Left colon (tissue), 2 donors: ENCODE data around the gene FYB1. TPM values are rescaled to one million over a fixed set of nuclear protein-coding genes. Genes with fewer than 3 reads are reported as not detected.
"Not testable (repeated sequence)": the region's sequence is repeated elsewhere in the genome, so short reads cannot be mapped to it uniquely, and the experiment has no call there.

ENCODE experiments used
- ATAC-seq: fragments of 200-7000 bp; cut with Tn5 transposase; one replicate; pipeline ENCODE4 v1.9.1; 2020; ENCODE audit warnings: mild to moderate bottlenecking, moderate library complexity
- DNase-seq, 2 donors: peaks; one replicate each; pipeline ENCODE4 v3.0.0-alpha.2; 2020
- intact Hi-C, 2 donors: fragments of 100-400 bp; cut with DNase I in 1 of 2; cut with micrococcal nuclease in 1 of 2; formaldehyde crosslinking; loops; one replicate each; pipeline versions ENCODE4 v1.11.2 to v1.14.0; 2022; cut with DNase I, micrococcal nuclease
- long read RNA-seq: library from polyadenylated mRNA; unstranded; transcript quantifications from one replicate; pipeline ENCODE4 v2.0.0, GENCODE V29; 2021
- total RNA-seq, 2 donors: library from RNA; stranded (reverse); fragmentation: NEBNext Ultra II Directional; extraction: Animal tissue kit (Norgen Biotek cat#: 25700); gene quantifications; one replicate each; pipeline ENCODE4 v1.2.1, GENCODE V29; 2021
- donor health status: DM: no; HTN: no; CAD: no.
- donor health status: DM: yes; HTN: yes; CAD: no.

FYB1 gene, protein sequence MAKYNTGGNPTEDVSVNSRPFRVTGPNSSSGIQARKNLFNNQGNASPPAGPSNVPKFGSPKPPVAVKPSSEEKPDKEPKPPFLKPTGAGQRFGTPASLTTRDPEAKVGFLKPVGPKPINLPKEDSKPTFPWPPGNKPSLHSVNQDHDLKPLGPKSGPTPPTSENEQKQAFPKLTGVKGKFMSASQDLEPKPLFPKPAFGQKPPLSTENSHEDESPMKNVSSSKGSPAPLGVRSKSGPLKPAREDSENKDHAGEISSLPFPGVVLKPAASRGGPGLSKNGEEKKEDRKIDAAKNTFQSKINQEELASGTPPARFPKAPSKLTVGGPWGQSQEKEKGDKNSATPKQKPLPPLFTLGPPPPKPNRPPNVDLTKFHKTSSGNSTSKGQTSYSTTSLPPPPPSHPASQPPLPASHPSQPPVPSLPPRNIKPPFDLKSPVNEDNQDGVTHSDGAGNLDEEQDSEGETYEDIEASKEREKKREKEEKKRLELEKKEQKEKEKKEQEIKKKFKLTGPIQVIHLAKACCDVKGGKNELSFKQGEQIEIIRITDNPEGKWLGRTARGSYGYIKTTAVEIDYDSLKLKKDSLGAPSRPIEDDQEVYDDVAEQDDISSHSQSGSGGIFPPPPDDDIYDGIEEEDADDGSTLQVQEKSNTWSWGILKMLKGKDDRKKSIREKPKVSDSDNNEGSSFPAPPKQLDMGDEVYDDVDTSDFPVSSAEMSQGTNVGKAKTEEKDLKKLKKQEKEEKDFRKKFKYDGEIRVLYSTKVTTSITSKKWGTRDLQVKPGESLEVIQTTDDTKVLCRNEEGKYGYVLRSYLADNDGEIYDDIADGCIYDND
- 10 to 100 TPM in 1 of 2 donors, 1 to 10 TPM in 1; 7.3 to 10.8 TPM for total RNA-seq
- long read RNA-seq, partial matches to known transcripts, result 2 of 3 reads
- long read RNA-seq, other reads (novel, unspliced or antisense), result 1 of 3 reads

DNA sequence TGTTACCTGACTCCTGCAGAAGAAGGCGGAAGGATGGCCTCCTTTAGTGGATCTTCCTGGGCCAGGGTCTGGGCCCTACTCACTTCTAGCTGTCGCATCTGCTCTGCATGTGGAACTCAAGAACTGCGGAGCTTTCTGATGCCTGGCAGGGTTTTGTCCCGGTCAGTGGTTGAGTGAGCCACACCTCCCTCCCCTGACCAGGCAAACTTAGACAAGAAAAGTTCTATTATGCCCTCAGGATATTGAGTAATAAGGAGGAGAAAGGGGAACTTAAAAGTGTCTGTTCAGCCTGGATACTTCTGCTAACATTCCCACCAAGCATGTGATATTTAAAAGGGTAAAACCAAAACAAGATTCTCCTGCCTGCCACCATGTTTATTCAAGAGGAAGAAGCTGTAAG is at the start of gene FYB1:
FYB1 (minus strand) TSS at position 127 of the 400 bp plus-strand sequence. CDS start 16,603 bp downstream, outside the sequence.
- DNase-seq, result peak in 1 of 2 donors; percentile 34
- ATAC-seq, result no peak
- intact Hi-C loops, result loop anchor here in 1 of 2 donors (5.0 kb wide), 2 partner anchors 63 to 353 kb away; no protein-coding TSS in a partner anchor

- DNase-seq (no peak), ATAC-seq (no peak)
- intact Hi-C loops, result no loop called here
These were observed 47.8 kb upstream of the FYB1 start for GRCh38 chr5:39267186-39267585.

DNA sequence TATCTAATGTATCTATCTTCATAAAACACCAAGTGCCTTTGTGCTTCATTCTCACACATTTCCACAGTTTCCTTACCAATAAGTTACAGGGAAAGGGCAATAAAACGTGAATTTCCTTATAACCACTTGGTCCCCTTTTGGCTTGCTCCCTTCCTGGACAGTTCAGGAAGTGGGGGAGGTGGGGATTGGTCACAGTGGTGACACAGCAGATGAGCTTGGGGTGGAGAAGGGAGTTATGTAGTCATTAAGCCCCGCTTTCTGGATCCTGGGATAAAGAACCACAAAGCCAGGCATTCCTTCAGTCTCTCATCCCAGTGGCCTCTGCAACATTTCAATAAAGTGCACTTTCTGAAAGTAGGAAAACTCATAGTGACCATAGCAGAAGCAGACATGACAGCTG is 47.1 kb upstream of the FYB1 start:
- intact Hi-C loops, result no loop called here
- ATAC-seq (peak; percentile 79), DNase-seq (peak in 1 of 2 donors; percentile 32)

DNA sequence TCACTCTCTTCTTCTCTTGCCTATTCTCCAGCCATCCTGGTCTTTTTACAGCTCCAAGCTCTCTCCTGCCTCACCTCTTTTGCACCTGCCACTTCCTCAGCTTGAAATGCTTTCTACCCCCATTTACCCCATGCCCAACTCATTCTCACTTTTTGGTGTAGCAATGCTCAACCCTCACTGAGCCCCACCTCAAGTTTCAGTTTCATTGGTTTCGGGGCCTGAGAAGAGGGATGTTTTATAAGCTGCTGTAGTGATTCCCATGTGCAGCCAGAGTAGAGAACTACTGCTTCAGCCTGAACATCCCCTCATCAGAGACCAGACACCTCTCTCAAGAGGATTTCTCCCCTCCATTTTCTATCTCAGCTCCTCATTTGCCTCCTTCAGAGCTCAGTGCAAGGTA is 45.2 kb upstream of the FYB1 start:
- DNase-seq, result no peak
- no peak for ATAC-seq
- intact Hi-C loops, result no loop called here

GRCh38 chr5:39262981-39263380 is 43.6 kb upstream of the FYB1 start:
- intact Hi-C loops, result no loop called here
- no peak for ATAC-seq
- DNase-seq, result no peak

- intact Hi-C loops, result no loop called here
- no peak for DNase-seq
- peak; percentile 42 for ATAC-seq
These were observed 40.7 kb upstream of the FYB1 start for GRCh38 chr5:39260095-39260494.

- DNase-seq (no peak), ATAC-seq (no peak)
- intact Hi-C loops, result no loop called here
These were observed 38.2 kb upstream of the FYB1 start for GRCh38 chr5:39257554-39257953.

DNA sequence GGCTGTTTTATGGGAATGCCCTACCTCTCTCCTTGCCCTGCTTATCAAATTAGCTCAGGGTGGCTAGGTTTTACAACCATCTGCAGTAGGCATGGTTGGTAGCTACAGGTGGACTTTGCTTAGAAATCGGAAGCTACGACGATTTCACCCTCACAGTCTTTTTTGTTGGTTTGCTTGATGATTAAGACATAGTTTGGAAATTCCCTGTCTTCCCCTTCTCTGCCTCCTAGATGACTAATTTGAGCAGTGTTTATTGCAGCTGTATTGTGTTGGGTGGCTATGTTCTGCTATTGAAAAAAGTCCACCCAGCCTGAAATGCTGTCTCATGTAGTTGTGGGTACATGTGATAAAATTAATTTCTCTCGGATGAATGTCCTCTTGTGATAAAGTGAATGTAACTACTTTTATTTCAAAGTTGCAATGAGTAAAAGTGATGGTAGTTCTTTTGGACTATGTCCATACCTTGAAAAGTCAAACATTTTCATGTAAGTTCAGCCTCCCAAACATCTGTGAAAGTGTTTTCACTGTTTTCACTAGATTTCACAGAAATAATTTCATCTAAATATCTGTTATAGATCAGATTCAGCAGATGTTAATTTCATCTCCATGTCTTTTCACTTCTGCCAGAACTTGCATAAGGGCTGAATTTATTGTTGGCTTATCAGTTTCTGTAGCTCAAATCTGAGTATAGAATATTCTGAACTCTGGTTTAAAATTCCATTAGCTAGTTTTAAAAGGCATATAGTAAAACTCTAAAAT is 37.3 kb upstream of the FYB1 start:
- intact Hi-C loops, result no loop called here
- DNase-seq (no peak), ATAC-seq (peak; percentile 97)

DNA sequence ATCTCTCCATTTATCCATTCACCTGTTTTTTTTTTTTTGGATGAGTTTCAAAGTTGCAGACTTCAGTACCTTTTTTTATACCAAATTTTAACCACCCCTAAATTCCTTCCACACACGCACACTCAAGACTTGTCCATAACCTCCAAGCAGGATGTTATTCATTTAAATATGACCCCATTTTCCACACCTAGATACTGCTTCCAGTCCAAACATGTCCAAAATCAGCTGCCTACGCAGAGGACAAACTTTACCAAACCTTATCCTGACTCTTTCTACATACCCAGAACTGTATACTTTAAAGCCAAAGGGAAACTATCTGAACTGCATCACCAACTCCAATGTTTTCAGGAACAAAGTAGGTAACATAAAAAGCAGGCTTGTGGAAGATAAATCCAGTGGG is 36.0 kb upstream of the FYB1 start:
- intact Hi-C loops, result no loop called here
- no peak for DNase-seq
- no peak for ATAC-seq

- DNase-seq (no peak), ATAC-seq (no peak)
- intact Hi-C loops, result no loop called here
These were observed 35.3 kb upstream of the FYB1 start for GRCh38 chr5:39254671-39255070.

DNA sequence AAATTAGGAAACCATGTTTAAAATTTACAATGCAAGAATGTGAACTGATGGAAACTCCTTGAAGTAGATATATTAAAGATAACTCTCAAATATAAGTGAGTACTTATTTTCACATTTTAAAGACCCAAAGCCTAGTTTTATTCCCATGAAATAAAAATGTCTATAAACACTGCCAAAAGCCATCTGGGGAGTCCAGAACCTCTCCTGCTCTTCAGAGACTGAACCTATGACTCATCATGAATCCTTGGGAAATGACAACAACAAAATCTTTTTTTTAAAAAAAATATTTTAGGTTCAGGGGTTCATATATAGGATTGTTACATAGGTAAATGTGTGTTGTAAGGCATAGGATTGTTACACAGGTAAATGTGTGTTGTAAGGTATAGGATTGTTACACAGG is 33.8 kb upstream of the FYB1 start:
- DNase-seq, result no peak
- no peak for ATAC-seq
- intact Hi-C loops, result no loop called here

- intact Hi-C loops, result no loop called here
- no peak for DNase-seq
- no peak for ATAC-seq
These were observed 30.4 kb upstream of the FYB1 start for GRCh38 chr5:39249564-39250274.

DNA sequence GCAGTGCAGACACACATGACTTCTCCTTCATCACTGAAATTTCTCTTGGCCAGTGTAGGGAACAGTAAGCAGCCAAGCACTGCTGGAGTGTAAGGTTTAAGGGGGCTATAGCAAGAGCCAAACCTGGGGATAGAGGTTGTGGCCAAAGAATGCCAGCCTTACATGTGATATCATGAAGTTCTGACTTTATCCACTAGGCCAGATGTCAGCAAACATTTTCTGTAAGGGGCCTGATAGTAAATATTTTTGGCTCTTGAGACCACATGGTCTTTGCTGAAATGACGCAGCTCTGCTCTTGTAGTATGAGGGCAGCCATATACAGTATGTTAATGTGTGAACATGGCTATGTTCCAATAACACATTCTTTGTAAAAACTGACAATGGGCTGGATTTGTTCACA is 29.7 kb upstream of the FYB1 start:
- intact Hi-C loops, result no loop called here
- DNase-seq (no peak), ATAC-seq (no peak)

DNA sequence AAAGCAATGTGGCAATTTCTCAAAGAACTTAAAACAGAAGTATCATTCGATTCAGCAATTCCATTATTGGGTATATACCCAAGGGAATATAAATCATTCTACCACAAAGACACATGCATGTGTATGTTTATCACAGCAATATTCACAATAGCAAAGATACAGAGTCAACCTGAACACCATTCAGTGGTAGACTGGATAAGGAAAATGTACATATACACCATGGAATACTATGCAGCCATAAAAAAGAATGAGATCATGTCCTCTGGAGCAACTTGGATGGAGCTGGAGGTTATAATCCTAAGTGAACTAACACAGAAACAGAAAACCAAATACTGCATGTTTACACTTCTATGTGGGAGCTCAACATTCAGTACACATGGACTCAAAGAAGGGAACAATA is 21.4 kb upstream of the FYB1 start:
- DNase-seq, result no peak
- intact Hi-C loops, result no loop called here
- ATAC-seq, result no peak

DNA sequence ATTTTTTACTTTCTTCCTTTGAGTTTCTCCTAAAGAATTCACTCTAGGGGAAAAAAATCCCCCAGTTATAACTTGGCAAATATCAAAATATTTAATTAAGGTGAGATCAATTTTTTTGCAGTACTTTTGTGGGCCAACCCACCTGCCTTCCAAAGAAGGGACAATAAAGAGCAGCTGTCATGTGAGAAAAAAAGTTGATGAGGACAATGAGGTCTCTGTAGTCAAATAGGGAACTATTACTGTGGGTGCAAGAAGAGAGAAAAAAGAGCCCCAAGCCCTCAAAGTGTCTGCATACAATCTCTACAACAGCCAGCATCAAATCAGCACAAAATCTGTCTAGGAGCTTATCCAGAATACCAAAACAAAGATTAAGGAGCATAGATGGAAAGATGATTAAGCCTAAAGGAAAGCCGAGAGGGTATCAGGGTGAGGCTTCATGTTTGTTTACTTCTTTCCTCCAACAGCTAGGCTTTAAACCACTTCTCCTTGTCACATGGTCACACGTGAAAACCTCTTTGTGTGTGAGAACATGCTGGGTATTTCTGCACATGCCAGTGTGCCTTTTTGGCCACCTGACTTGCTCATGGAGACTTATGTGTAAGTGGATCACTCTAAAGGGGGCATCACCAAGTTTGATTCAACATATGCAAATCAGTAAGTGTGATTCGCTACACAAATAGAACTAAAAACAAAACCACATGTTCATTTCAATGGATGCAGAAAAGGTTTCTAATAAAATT is 19.2 kb upstream of the FYB1 start:
- ATAC-seq, result no peak
- intact Hi-C loops, result no loop called here
- no peak for DNase-seq

DNA sequence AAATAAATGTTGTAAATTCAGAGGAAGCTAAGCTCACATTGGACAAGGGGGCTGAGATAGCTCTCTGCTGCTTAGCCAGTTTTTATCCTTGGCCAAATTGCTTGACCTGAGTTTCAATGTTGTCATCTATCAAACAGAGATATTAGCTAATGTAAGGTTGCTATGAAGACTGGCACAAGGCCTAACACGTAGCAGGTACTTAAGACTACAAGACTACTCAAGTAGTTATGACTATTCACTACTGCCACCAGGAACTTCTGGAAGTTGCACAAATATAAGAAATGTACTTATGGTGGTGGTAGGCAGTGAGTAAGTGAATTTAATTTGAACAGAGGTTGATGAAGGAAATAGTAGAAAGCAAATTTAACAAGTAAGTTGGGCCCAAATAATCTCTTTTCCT is 17.4 kb upstream of the FYB1 start:
- intact Hi-C loops, result no loop called here
- ATAC-seq (no peak), DNase-seq (no peak)

DNA sequence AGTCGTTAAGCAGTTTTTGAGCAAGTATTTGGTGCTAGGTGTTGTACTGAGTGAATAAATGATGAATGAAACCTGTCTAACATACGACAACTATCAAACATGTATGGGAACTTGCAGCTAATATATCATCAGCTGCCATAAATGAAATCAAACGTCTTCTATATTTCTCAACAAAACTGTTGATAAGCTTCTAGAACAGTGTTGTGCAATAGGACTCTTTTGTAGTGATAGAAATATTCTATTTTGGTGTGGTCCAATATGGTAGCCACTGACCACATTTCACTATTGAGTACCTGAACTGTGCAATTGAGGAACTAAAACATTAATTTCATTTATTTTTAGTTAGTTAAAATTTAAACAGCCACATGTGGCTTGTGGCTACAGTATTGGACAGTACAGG is 16.3 kb upstream of the FYB1 start:
- intact Hi-C loops, result no loop called here
- DNase-seq (no peak), ATAC-seq (no peak)

- intact Hi-C loops, DNase-seq, ATAC-seq: not testable (repeated sequence)
These were observed 15.1 kb upstream of the FYB1 start for GRCh38 chr5:39234494-39234893.
